ENCODE data around the gene DNAJC18. TPM values are rescaled to one million over a fixed set of nuclear protein-coding genes. Genes with fewer than 3 reads are reported as not detected.

The DNAJC18 gene
- total RNA-seq, 1 donor from 2014 or later: 8.4 TPM

GRCh38 chr5:139371482-139372435 lies 67.6 kb downstream of the DNAJC18 start:
- DNase-seq (ENCODE audit: low spot score): peak; percentile 57

GRCh38 chr5:139369181-139369580 lies 70.1 kb downstream of the DNAJC18 start:
- DNase-seq (ENCODE audit: low spot score): no peak

DNA sequence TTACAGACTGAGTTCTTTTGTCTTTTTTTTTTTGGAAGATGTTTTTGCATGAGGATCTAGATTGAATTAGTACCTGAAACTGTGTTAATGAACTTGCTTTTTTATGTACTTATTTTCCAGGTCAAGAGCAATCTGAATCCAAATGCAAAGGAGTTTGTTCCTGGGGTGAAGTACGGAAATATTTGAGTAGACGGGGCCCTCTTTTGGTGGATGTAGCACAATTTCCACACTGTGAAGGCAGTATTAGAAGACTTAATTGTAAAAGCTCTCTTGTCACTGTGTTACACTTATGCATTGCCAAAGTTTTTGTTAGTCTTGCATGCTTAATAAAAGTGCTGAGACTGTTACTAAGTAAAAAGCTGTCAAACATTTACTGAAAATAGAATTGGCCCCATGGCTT lies 70.7 kb downstream of the DNAJC18 start:
- DNase-seq (ENCODE audit: low spot score): no peak

- no peak for DNase-seq (ENCODE audit: low spot score)
Measured at GRCh38 chr5:139364466-139364865, 74.9 kb downstream of the DNAJC18 start.

- no peak for DNase-seq (ENCODE audit: low spot score)
Measured at GRCh38 chr5:139363937-139364336, 75.4 kb downstream of the DNAJC18 start.

DNA sequence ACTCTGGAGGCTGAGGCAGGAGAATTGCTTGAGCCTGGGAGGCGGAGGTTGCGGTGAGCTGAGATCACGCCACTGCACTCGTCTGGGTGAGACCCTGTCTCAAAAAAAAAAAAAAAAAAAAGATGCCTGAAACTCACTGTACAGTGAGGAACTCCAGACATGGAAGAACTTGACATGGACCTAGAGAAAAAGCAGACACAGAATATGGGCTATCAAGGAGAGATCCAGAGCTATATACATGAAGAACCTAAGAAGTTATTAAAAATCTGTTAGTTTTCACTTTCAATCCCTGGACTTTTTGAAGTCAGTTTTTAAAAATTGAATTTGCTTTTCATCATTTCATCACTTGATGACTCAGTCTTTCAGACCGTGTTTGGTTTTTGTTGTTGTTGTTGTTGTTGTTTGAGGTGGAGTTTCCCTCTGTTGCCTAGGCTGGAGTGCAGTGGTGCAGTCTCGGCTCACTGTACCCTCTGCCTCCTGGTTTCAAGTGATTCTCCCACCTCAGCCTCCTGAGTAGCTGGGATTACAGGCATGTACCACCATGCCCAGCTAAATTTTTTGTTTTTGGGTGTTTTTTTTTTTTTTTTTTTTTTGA lies 77.4 kb downstream of the DNAJC18 start:
- DNase-seq (ENCODE audit: low spot score): no peak

- DNase-seq (ENCODE audit: low spot score): peak; percentile 20
Measured at GRCh38 chr5:139360384-139360783, 78.9 kb downstream of the DNAJC18 start.

Other genes starting within 250 kb of the DNAJC18 start
- 66.6 TPM for gene SIL1, start 241.2 kb downstream of the DNAJC18 start, total RNA-seq
- 115 TPM for gene MATR3, start 145.8 kb downstream of the DNAJC18 start, total RNA-seq
- 79.3 TPM for gene PAIP2, start 97.7 kb downstream of the DNAJC18 start, total RNA-seq
- gene SLC23A1, start 56.2 kb downstream of the DNAJC18 start, total RNA-seq: not detected
- 0.61 TPM for gene MZB1, start 49.6 kb downstream of the DNAJC18 start, total RNA-seq
- gene PROB1, start 44.4 kb downstream of the DNAJC18 start, total RNA-seq: 2.1 TPM
- 2.0 TPM for gene SPATA24, start 35.4 kb downstream of the DNAJC18 start, total RNA-seq
- 26.7 TPM for gene ECSCR, start 23.2 kb upstream of the DNAJC18 start, total RNA-seq
- gene SMIM33, start 31.5 kb upstream of the DNAJC18 start, total RNA-seq: not detected
- gene STING1, start 43.2 kb upstream of the DNAJC18 start, total RNA-seq: 52.5 TPM
- 111 TPM for gene UBE2D2, start 121.8 kb upstream of the DNAJC18 start, total RNA-seq
- 33.0 TPM for gene CXXC5, start 208.8 kb upstream of the DNAJC18 start, total RNA-seq